Pulmonary artery endothelial cell (primary cell): ENCODE data around the gene GLYATL2. TPM values are rescaled to one million over a fixed set of nuclear protein-coding genes. Genes with fewer than 3 reads are reported as not detected.
A peak's percentile ranks its signal among the peaks of the same experiment; 100 is the strongest.

Source experiments
- DNase-seq: peaks from one replicate; pipeline ENCODE4 v3.0.0-alpha.2; 2011; ENCODE audit warnings: low read depth, low spot score
- total RNA-seq: library from RNA; depleted of rRNA; stranded (reverse); fragments of >200 nt; gene quantifications from 2 replicates; pipeline ENCODE4 v1.2.3, GENCODE V29; 2014

Gene GLYATL2
- total RNA-seq, 1 donor from 2014 or later, result not detected

DNA sequence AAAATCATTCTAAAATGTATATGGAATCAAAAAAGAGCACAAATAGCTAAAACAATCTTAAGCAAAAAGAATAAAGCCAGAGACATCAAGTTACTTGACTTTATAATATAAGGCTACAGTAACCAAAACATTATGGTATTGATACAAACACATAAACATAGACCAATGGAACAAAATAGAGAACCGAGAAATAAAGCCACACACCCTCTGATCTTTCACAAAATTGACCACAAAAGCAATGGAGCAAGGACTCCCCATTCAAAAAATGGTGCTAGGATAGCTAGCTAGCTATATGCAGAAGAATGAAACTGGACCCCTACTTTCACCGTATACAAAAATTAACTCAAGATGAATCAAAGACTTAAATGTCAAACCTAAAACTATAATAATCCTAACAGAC lies 43.2 kb downstream of the GLYATL2 start:
- no peak for DNase-seq

DNA sequence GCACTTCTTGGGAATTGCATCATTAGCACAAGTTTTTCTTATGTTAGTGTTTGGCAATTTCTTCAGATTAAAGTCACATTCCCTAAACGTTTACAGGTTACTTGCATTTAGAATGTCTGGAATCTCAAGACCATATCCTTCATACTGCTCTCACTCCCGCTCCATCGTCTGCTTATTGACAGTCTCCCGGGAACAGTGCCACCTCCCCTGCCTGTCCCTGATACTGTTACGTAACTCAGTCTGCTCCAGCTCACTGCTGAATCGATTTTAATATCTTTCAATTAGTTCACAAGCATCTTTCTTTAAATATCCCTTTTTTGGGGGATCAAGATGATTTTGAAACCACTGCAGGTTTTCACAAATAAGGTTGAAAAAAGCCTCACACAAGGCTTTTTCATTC lies 48.2 kb downstream of the GLYATL2 start:
- no peak for DNase-seq

DNA sequence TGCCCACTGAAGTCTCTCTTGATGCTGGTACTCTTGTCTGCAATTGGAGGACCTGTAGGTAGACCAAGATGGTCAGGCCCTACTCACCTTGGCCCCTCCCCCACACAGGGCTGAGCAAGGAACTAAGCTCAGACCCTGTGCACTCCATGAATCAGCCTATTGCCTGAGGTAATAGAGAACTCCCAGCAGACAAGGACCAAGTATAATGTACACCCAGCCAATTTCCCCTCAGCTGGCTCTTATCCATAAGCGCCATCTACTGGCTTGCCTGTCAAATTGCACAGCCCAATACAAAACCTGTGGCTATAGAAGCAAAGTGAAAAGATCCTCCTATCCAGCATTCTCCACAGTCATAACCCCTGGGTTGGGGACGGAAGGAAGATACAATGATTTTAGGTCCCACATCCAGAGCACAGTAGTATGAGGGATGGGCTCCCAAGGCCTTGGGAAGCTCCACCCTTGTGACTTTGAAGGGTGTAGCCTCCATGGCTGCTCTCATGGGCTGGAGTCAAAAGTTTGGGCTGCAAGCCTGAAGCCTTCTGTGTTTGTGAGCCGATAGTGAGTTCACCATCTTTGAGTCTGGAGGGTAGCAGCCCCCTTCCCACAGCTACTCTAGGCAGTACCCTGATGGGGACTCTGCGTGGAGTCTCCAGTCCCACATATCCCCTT lies 56.0 kb downstream of the GLYATL2 start:
- peak; percentile 8 for DNase-seq

DNA sequence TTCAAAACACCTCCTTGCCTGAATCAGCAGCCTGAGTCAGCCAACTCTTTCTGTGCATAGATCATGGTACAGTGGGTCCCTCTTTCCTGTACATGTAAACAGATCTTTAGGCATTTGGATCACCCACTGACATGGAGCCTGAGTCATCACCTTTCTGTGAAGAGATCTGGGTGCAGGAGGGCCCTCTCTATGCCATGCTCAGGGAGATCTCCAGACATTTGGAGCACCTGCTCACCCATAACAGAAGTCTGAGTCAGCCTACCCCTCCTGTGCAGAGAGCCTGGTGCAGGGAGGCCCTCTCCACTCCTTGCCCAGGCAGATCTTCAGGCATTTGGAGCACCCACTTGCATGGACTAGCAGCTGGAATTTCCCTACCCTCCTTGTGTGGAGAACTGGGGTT lies 56.6 kb downstream of the GLYATL2 start:
- no peak for DNase-seq

DNA sequence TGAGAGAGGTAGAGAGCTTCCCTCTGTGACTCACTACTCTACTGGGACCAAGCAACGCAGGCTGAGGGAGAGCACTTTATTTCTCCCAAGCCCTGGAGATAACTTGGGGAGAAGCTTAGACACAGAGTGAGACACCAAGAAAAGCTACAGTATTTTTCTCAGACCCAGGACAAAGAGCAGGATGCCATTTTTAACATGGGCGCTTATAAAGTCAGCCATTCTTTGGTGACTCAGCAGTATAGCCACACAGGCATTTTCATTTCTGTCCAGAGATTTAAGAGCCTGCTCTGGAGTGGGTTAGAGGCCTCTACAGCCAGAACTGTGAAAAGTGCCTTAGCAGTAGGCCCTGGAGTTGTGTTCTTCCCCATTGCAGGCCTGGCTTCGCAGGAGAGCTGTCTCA lies 57.8 kb downstream of the GLYATL2 start:
- no peak for DNase-seq

DNA sequence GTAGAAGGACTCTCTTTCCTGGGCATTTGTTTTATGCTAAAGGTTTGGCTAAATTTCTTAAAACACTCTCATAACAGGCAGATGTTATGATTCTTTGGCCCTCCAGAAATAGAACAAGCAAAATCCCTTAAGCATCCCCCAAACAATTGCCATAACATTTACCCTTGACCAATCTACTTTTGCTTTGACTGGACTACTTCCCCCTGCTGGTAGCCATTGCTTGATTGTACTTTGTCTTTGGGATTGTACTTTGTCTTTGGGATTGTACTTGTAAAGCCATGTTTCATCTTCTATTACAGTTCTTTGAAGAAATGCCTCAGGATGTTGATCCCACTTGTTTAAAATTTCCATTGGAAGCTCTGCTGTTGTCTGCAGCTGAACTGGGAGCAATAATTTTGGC lies 59.5 kb downstream of the GLYATL2 start:
- DNase-seq, result no peak

Other genes starting within 250 kb of the GLYATL2 start
- 1.6 and 2.2 TPM in 2 replicates for gene CNTF, start 222.0 kb downstream of the GLYATL2 start, total RNA-seq
- not detected in 2 replicates for gene GLYAT, start 112.8 kb downstream of the GLYATL2 start, total RNA-seq
- not detected in 2 replicates for gene GLYATL1, start 94.8 kb upstream of the GLYATL2 start, total RNA-seq
- gene GLYATL1B, start 241.6 kb upstream of the GLYATL2 start, total RNA-seq, result not detected in 2 replicates